ENCODE results near the gene CMTM8. TPM values are rescaled to one million over a fixed set of nuclear protein-coding genes. Genes with fewer than 3 reads are reported as not detected.

The CMTM8 gene
- total RNA-seq, 1 experiment from 2014 or later: not detected

DNA sequence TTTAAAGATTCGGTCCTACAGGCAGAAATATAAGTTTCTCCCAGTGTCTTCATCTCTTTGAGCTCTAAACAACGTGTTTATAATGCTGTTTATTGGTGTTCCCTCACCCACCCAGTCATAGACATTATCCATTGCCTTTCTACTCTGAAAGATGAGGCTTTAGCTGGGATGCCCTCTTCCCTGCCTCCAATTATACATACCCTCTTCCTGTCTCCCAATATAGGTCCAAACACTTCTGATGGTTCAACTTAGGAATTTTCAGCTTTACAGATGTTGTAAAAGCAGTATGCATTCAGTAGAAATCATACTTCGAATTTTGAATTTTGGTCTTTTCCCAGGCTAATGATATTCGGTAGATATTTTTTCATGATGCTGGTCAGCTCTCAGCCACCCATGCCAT, 2.6 kb downstream of the CMTM8 start:
- no peaks in the 10 kb centered on the region for H3K9me3 ChIP-seq (replicated peaks)
- peaks cover 8% of the 10 kb centered on the region for H3K4me1 ChIP-seq (replicated peaks)
- no peaks in the 10 kb centered on the region for H3K36me3 ChIP-seq
- H3K27ac ChIP-seq: no peak overlapping the region
- no peak for DNase-seq (ENCODE audit: low read depth in 1 of 2, low spot score in 2 of 2)
- no peak overlapping the region for H3K4me3 ChIP-seq
- peaks cover 42% of the 10 kb centered on the region for H3K27me3 ChIP-seq (replicated peaks)

DNA sequence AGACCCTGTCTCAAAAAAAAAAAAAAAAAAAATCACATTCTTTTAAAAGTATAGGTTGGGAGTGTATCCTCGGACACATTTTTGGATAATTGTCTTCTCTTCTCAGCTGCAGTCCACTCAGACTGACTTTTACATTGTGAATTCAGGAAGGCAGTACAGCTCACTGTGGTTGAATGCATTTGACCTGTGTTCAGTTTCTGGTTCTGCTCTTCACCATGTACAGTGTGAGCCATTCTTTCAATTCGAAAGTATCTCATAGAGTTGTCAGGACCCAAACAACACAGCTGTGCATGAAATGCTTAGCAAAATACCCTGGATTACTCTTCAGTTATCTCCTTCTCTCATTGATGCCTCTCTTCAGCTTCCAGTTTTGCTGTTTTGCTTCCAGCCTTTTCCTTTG, 5.0 kb downstream of the CMTM8 start:
- Histone ChIP-seq H3K27ac (no peak overlapping the region), H3K27me3 (replicated peaks) (peaks cover 21% of the 10 kb centered on the region), H3K9me3 (replicated peaks) (no peaks in the 10 kb centered on the region), H3K4me3 (no peak overlapping the region), H3K4me1 (replicated peaks) (peaks cover 5% of the 10 kb centered on the region), H3K36me3 (no peaks in the 10 kb centered on the region)
- DNase-seq (ENCODE audit: low read depth in 1 of 2, low spot score in 2 of 2): no peak

DNA sequence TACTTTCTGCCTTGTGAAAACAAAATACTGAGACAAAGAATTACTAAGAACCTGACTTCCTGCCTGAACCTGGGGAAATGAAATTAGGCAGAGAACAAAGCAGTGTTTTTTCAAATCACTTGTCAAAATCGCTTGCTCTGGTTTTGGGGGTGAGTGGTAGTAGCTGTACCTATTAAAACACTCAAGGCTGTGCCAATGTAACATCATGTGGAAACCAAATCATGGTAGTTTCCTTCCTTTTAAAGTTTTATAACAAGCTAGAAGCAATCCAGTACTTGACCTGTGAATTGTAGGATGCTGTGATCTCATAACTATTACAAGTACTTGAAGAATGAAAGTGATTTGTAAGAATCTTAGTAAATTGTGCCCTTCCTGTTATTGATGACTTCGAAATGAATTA, 6.7 kb downstream of the CMTM8 start:
- no peaks in the 10 kb centered on the region for H3K36me3 ChIP-seq
- no peak overlapping the region for H3K4me3 ChIP-seq
- H3K9me3 ChIP-seq (replicated peaks): no peaks in the 10 kb centered on the region
- H3K27ac ChIP-seq: no peak overlapping the region
- H3K4me1 ChIP-seq (replicated peaks): no peaks in the 10 kb centered on the region
- no peak for DNase-seq (ENCODE audit: low read depth in 1 of 2, low spot score in 2 of 2)
- peaks cover 5% of the 10 kb centered on the region; the same call in 1 of the 2 replicates for H3K27me3 ChIP-seq (replicated peaks)

DNA sequence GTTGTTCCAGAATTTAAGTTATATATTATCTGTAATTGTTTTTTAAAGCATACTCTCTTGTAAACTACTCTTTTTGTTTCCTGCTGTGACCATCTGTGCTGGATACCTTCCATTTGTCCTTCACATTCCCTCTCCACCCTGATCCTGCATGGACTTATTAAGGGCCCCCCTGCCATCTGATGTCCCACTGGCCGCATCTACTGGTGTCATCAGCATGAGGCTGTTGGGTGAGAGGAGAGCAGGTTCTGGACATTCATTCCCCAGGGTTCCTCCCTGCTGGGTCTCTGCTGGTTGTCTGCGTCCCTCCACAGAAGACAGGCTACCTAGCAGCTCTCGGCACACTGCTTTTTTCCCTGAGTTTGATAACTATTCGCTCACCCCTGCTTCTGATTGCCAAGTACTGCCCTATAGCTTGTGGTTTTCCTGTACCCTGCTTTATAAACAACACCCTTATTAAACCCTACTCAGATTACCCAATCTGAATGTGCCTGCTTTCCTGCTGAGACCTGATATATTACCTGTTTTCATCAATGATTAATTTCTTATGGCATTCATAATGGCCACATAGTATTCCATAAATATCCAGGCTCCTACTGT, 7.7 kb downstream of the CMTM8 start:
- H3K4me3 ChIP-seq: no peak overlapping the region
- H3K4me1 ChIP-seq (replicated peaks): no peaks in the 10 kb centered on the region
- H3K9me3 ChIP-seq (replicated peaks): no peaks in the 10 kb centered on the region
- DNase-seq (ENCODE audit: low read depth in 1 of 2, low spot score in 2 of 2): no peak
- no peaks in the 10 kb centered on the region for H3K36me3 ChIP-seq
- 0 out of 2 replicates have a peak, but pooled peaks cover 3% of the 10 kb centered on the region for H3K27me3 ChIP-seq (replicated peaks)
- no peak overlapping the region for H3K27ac ChIP-seq

DNA sequence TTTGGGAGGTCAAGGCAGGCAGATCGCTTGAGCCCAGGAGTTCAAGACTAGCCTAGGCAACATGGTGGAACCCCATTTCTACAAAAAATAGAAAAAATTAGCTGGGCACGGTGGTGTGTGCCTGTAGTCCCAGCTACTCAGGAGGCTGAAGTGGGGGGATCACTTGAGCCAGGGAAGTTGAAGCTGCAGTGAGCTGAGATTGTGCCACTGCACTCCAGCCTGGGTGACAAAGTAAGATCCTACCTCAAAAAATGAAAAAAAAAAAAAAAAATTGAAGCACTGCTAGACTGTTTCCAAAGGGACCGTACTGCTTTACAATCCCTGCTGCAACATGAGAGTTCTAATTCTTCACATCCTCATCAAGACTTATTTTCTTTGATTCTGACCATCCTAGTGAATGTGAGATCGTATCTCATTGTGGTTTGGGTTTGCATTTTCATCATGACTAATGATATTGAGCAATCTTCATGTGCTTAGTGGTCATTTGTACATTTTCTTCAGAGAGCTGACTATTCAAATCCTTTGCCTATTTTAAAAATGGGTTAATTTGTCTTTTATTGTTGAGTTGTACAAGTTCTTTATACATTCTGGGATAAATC, 10.8 kb downstream of the CMTM8 start:
- H3K9me3 ChIP-seq (replicated peaks): no peaks in the 10 kb centered on the region
- H3K27me3 ChIP-seq (replicated peaks): 0 out of 2 replicates have a peak, but pooled peaks cover 3% of the 10 kb centered on the region
- no peaks in the 10 kb centered on the region for H3K36me3 ChIP-seq
- no peaks in the 10 kb centered on the region for H3K4me1 ChIP-seq (replicated peaks)
- no peak overlapping the region for H3K27ac ChIP-seq
- H3K4me3 ChIP-seq: no peak overlapping the region
- peak in 1 of 2 experiments; percentile 2 for DNase-seq (ENCODE audit: low read depth in 1 of 2, low spot score in 2 of 2)

DNA sequence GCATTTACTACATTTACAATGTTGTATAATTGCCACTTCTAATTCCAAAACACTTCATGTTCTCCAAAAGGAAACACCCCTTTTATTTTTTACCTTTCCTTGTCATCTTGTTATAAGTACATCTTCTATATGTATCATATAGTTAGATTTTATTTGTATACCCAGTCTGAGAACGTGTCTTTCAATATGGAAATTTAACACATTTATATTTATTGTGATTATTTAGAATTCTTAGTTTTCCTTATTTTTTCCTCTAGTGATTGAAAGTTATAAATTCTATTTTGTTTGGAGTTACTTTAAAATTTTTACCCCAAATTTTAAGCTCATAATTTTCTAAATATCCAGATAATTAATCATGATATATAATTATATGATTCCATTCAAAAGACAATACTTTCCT, 15.8 kb downstream of the CMTM8 start:
- Histone ChIP-seq H3K27me3 (replicated peaks) (no peaks in the 10 kb centered on the region), H3K9me3 (replicated peaks) (no peaks in the 10 kb centered on the region), H3K36me3 (no peaks in the 10 kb centered on the region), H3K27ac (no peak overlapping the region), H3K4me1 (replicated peaks) (no peaks in the 10 kb centered on the region), H3K4me3 (no peak overlapping the region)
- DNase-seq (ENCODE audit: low read depth in 1 of 2, low spot score in 2 of 2): no peak

DNA sequence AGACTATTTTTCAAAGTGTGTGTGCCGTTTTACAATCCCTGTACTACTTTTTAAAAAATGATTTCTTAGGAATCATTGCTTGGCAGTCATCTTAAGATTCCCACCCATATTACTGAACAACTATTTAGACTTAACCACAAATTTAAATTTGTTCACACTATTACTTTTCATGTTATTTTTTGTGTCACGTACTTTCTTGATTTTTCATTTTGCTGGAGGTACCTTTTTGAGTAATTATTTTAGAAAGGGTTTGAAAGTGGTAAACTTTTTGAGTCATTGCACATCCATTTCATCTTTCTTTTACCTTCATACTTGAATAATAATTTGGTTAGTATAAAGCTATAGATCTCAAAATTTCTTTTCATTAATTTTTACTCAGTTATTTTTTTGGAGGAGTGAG, 16.9 kb downstream of the CMTM8 start:
- no peak overlapping the region for H3K4me3 ChIP-seq
- H3K27me3 ChIP-seq (replicated peaks): no peaks in the 10 kb centered on the region
- H3K4me1 ChIP-seq (replicated peaks): no peaks in the 10 kb centered on the region
- H3K9me3 ChIP-seq (replicated peaks): no peaks in the 10 kb centered on the region
- H3K36me3 ChIP-seq: no peaks in the 10 kb centered on the region
- no peak for DNase-seq (ENCODE audit: low read depth in 1 of 2, low spot score in 2 of 2)
- H3K27ac ChIP-seq: no peak overlapping the region

DNA sequence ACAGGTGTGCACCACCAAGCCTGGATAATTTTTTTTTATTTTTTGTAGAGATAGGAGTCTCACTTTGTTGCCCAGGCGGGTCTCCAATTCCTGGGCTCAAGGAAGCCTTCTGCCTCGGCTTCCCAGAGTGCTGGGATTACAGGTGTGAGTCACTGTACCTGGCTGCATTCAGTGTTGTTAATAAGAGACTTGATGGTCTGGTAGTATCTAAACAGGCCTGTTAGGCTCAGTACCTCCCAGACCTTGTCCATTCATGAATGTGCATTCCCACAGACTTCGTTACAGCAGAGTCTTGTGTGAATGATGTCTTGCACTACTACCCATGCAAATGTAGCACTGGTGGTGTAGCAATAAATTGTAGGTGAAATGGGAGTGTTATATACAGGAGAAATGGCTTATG, 17.7 kb downstream of the CMTM8 start:
- DNase-seq (ENCODE audit: low read depth in 1 of 2, low spot score in 2 of 2): no peak
- H3K27me3 ChIP-seq (replicated peaks): no peaks in the 10 kb centered on the region
- H3K36me3 ChIP-seq: no peaks in the 10 kb centered on the region
- H3K4me3 ChIP-seq: no peak overlapping the region
- no peaks in the 10 kb centered on the region for H3K9me3 ChIP-seq (replicated peaks)
- H3K4me1 ChIP-seq (replicated peaks): no peaks in the 10 kb centered on the region
- no peak overlapping the region for H3K27ac ChIP-seq

DNA sequence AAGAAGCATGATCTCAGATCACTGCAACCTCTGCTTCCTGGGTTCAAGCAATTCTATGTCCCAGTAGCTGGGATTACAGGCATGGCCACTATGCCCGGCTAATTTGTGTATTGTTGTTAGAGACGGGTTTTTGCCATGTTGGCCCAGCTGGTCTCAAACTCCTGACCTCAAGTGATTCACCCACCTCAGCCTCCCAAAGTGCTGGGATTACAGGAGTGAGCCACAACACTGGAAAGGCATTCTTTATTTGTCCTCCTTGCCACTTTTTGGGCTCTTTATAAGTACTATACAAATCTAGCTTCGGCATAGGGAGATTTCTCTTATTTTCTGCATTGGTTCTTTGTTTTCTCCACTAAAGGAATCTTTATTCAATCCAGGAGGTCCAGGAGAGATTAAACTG, 18.6 kb downstream of the CMTM8 start:
- H3K4me3 ChIP-seq: no peak overlapping the region
- no peaks in the 10 kb centered on the region for H3K9me3 ChIP-seq (replicated peaks)
- DNase-seq (ENCODE audit: low read depth in 1 of 2, low spot score in 2 of 2): no peak
- no peaks in the 10 kb centered on the region for H3K4me1 ChIP-seq (replicated peaks)
- no peak overlapping the region for H3K27ac ChIP-seq
- no peaks in the 10 kb centered on the region for H3K36me3 ChIP-seq
- no peaks in the 10 kb centered on the region for H3K27me3 ChIP-seq (replicated peaks)

DNA sequence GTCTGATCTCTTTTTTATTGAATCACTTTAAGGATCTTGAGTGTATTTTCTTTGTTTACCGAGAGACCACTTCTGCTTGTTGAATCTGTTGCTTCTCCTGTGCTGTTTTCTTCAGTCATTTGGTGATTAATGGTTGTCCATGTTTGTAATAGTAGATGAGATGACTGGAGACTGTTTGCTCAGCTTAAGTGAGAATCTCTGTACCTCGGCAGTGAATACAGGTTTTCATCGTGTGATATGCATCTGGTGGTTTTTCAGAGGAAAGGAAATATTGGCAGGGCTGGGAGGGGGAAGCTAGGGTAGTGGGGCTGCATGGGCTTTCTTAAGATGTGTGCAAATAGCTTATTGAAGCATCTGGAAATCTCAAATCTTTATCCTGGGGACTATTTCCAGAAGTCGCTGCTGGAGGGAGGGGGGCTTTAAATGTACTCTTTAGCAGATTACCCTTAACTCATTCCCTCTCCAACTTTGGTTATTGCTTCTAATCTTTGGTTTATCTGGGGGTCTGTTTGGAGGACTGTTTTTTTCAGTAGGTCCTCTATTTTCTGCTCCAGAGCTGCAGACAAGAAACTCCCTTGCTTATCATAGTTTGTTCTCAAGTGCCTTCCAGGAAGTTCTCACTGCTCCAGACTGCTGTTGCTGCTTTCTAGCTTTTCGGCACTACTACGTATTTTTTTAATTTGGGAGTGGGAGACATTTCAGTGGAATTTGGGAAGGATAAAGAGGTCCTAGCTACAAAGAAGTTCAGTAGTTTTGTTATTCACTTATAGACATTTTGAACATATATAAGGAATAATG, 19.4 kb downstream of the CMTM8 start:
- Histone ChIP-seq H3K4me1 (replicated peaks) (no peaks in the 10 kb centered on the region), H3K27me3 (replicated peaks) (no peaks in the 10 kb centered on the region), H3K27ac (no peak overlapping the region), H3K4me3 (no peak overlapping the region), H3K9me3 (replicated peaks) (no peaks in the 10 kb centered on the region), H3K36me3 (no peaks in the 10 kb centered on the region)
- DNase-seq (ENCODE audit: low read depth in 1 of 2, low spot score in 2 of 2): no peak

DNA sequence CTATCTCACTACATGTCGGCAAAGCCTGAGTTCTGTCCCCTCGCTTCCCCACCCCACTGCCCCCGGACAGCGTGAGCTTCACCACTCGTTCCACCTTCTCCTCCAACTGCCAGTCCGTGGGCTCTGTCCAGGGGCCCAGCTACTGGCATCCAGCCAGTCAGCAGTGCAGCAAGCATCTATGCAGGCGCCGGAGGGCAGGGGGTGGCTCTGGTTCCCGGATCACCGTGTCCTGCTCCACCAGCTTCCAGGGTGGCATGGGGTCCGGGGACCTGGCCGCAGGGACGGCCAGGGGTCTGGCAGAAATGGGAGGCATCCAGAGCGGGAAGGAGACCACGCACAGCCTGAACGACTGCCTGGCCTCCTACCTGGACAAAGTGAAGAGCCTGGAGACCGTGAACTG, 20.4 kb downstream of the CMTM8 start:
- Histone ChIP-seq H3K9me3 (replicated peaks) (no peaks in the 10 kb centered on the region), H3K4me3 (no peak overlapping the region), H3K27ac (no peak overlapping the region), H3K4me1 (replicated peaks) (no peaks in the 10 kb centered on the region), H3K36me3 (no peaks in the 10 kb centered on the region), H3K27me3 (replicated peaks) (no peaks in the 10 kb centered on the region)
- DNase-seq (ENCODE audit: low read depth in 1 of 2, low spot score in 2 of 2): no peak

DNA sequence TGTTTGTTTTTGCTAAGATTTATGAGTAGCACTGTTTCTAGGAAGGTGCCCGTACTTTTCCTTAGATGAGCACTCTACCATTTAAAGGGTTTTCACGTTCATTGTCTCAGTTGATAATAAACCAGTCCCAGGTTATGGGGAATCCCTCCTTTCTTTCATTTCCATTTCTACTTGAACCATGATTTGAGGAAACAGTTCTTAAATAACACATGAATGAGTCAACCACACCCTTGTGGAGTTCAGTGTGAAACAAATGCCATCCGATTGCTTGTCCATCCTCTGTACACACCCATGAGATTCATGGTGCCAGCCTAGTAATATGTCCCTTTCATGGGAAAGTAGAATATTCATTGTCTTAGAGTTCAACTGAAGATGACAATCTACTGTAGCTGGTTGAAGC, 23.1 kb downstream of the CMTM8 start:
- no peaks in the 10 kb centered on the region for H3K4me1 ChIP-seq (replicated peaks)
- no peak for DNase-seq (ENCODE audit: low read depth in 1 of 2, low spot score in 2 of 2)
- no peaks in the 10 kb centered on the region for H3K9me3 ChIP-seq (replicated peaks)
- H3K27ac ChIP-seq: no peak overlapping the region
- H3K27me3 ChIP-seq (replicated peaks): no peaks in the 10 kb centered on the region
- no peak overlapping the region for H3K4me3 ChIP-seq
- no peaks in the 10 kb centered on the region for H3K36me3 ChIP-seq

DNA sequence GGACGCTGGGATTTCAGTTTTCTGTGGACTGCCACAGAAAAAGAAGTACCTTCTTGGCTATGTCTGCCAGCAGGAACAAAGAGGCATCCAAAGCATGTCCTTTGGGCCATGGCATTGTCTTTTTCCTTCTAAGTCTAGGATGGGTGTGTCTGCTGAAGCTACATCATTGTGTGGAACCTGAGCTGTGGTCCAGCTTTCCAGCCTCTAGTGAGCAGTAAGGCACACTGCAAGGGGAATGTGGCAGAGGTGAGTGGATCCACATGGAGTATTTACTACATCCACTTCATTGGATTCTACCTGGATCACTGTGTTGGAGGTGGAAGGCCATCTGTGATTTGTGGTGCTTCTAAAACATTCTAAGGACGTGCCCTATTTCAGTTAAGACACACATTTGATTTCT, 23.7 kb downstream of the CMTM8 start:
- no peak for DNase-seq (ENCODE audit: low read depth in 1 of 2, low spot score in 2 of 2)
- Histone ChIP-seq H3K27me3 (replicated peaks) (no peaks in the 10 kb centered on the region), H3K36me3 (no peaks in the 10 kb centered on the region), H3K9me3 (replicated peaks) (no peaks in the 10 kb centered on the region), H3K4me1 (replicated peaks) (no peaks in the 10 kb centered on the region), H3K27ac (no peak overlapping the region), H3K4me3 (no peak overlapping the region)

DNA sequence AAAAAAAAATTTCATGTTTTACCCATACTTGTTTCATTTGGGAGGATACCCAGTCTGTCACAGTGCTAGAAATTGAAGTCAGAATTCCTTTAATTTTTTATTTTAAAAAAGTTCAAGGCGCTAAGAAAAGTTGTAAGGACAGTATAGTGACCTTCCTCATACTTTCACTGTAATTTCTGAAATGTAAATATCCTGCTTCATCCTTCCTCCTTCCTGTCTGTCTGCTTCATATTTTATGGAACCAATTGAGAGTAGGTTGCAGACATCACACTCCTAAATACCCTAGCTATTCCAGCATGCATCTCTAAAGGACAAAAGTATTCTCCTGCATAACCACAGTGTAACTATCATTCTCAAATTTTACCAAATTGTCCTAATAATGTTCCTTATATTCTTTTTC, 35.8 kb downstream of the CMTM8 start:
- no peaks in the 10 kb centered on the region for H3K9me3 ChIP-seq (replicated peaks)
- H3K36me3 ChIP-seq: no peaks in the 10 kb centered on the region
- DNase-seq (ENCODE audit: low read depth in 1 of 2, low spot score in 2 of 2): no peak
- H3K4me1 ChIP-seq (replicated peaks): no peaks in the 10 kb centered on the region
- H3K4me3 ChIP-seq: no peak overlapping the region
- H3K27ac ChIP-seq: no peak overlapping the region
- no peaks in the 10 kb centered on the region for H3K27me3 ChIP-seq (replicated peaks)

Measured in SJSA1 (cell line).